ENCODE data around the gene PDE4B. TPM values are rescaled to one million over a fixed set of nuclear protein-coding genes. Genes with fewer than 3 reads are reported as not detected.

Gene PDE4B
- total RNA-seq, 2 experiments from 2014 or later, result 26.5 to 27.7 TPM

DNA sequence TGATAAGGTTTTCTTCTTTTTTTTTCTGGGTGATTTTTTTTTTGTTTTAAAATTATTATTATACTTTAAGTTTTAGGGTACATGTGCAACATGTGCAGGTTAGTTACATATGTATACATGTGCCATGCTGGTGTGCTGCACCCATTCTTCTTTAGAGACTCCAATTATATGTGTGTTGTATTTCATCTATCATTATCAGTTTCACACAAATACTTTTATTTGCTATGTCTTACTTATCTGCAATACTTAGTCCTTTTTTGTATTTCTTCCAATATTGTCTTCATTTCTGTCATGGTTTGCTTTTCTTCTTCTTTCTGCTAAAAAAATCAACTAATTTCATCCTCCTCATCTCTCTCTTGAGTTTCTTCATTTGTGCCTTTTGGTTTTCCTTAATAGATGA is 3.9 kb upstream of the PDE4B start:
- Mint-ChIP-seq H3K27me3 (peaks cover 48% of the 10 kb centered on the region), H3K4me1 (peaks cover under 1% of the 10 kb centered on the region), H3K9me3 (peaks cover 6% of the 10 kb centered on the region), H3K36me3 (ENCODE audit: low read depth) (no peaks in the 10 kb centered on the region), H3K27ac (no peak overlapping the region), H3K4me3 (no peak overlapping the region)
- ChIA-PET CTCF (no interaction called here), POLR2A (no interaction called here)
- DNase-seq, result no peak

DNA sequence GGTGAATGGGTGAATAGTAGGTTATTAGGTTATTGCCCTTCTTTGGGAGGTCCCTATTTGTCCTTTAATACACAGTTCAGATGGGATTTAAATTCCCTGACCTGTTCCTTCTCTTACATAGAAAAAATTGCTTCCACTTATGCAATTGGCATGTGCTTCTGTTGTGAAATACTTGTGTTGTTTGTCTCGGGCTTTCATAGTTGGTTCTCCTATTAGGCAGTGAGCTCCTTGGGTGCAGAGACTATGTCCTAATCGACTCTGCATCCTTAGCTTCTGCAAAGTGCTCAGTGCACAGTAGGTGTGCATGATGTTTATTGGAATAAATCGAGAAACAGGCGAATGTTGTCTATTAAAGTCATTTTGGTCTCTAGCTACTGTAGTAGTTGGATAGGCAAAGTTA is 1.3 kb upstream of the PDE4B start:
- Mint-ChIP-seq H3K4me1 (peaks cover 1% of the 10 kb centered on the region), H3K36me3 (ENCODE audit: low read depth) (no peaks in the 10 kb centered on the region), H3K4me3 (no peak overlapping the region), H3K27ac (no peak overlapping the region), H3K9me3 (peaks cover 6% of the 10 kb centered on the region), H3K27me3 (peaks cover 61% of the 10 kb centered on the region)
- DNase-seq, result no peak
- ChIA-PET CTCF (interaction anchor here (0.6 kb wide), 1 partner anchor 1797 kb away, joined by 4 read pairs; no protein-coding TSS in a partner anchor), POLR2A (no interaction called here)

DNA sequence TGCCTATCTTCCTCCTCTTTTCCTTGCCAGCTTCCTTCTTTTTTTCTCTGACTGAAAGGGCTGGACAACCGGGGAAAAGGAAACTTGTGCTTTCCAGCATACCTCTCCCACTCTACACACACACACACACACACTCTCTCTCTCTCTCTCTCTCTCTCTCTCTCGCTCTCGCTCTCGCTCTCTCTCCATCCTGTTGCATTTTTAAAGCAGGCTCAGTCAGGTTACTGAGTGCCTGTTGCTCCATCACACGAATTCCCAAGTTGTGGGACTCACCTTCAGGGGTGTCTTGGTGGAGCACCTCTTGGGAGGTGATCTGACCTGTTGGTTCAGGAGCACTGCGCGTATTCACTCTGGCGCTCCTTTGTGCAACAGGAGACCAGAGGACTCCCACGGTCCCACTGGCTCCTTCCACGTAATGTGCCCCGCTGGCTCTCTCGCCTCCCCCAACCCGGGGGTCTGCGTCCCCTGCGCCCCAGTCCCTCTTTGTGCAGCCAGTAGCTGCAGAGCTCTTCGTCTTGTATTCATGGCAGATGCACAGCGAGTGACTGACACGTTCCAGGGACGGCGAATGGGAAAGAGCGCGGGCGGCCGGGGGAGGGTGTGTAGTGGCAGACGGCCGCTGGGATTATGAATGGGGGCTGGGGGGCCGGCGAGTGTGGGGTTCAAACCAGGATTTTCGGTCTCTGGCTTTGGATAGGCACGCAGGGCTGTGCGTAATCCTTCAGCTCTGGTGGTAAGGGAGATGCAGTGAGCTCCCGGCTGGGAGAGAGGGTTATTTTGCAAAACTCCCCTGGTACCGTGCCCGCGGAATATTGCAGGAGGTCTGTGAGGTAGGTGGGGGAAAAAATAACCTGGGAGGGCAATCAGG is 660 bp upstream of the PDE4B start:
- no peak for DNase-seq

DNA sequence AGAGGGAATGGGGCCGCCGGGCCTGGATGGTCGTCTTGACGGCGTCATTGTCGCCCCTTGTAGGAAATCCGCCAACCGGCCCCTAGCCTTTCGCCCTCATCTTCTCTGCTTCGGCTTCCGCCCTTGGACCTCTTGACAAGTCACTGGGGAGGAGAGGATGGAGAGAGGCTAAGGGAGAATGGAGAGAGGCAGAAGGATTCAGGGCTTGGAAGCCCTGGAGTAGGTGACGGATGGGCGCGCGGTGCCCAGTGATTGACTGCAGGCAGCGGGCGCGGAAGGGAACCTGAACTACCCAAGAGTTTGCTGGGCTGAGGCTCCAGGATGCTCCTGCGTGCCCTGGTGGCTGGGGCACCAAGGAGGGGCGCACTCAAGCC is 651 bp downstream of the PDE4B start:
- H3K4me1 Mint-ChIP-seq, result peaks cover 1% of the 10 kb centered on the region

More for the DNA sequence above, 660 bp upstream of the PDE4B start:
- CTCF ChIA-PET, result interaction anchor here (0.6 kb wide), 1 partner anchor 1796 kb away, joined by 4 read pairs; no protein-coding TSS in a partner anchor
- POLR2A ChIA-PET, result no interaction called here
- H3K4me3 Mint-ChIP-seq, result no peak overlapping the region
- H3K4me1 Mint-ChIP-seq, result peaks cover 1% of the 10 kb centered on the region
- H3K9me3 Mint-ChIP-seq, result peaks cover 6% of the 10 kb centered on the region
- H3K27ac Mint-ChIP-seq, result no peak overlapping the region
- H3K27me3 Mint-ChIP-seq, result peaks cover 61% of the 10 kb centered on the region
- H3K36me3 Mint-ChIP-seq (ENCODE audit: low read depth), result no peaks in the 10 kb centered on the region

DNA sequence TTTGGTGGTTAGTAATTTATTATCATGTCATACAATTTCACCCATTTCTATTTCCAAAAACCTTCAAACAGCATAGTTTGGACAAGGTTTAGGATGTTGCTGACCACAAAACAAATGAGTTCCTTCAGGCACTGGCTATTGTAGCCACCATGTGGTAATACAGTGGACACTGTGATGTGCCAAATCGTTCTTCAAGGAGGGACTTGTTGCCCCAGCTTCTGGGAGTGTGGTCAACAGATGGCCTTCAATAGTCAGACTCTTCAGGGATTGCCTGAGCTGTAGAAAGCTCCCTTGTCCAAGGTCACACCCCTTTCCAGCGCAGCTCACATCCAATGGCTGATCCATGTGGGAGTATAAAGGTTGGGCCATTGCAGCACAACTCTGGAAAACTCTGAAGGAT is 2.6 kb downstream of the PDE4B start:
- no peaks in the 10 kb centered on the region for H3K36me3 Mint-ChIP-seq (ENCODE audit: low read depth)
- POLR2A ChIA-PET, result no interaction called here

More for the DNA sequence above, 651 bp downstream of the PDE4B start:
- Mint-ChIP-seq H3K36me3 (ENCODE audit: low read depth) (no peaks in the 10 kb centered on the region), H3K4me3 (no peak overlapping the region), H3K9me3 (peaks cover 6% of the 10 kb centered on the region), H3K27me3 (peaks cover 65% of the 10 kb centered on the region), H3K27ac (no peak overlapping the region)
- ChIA-PET POLR2A (no interaction called here), CTCF (no interaction called here)
- DNase-seq, result no peak

DNA sequence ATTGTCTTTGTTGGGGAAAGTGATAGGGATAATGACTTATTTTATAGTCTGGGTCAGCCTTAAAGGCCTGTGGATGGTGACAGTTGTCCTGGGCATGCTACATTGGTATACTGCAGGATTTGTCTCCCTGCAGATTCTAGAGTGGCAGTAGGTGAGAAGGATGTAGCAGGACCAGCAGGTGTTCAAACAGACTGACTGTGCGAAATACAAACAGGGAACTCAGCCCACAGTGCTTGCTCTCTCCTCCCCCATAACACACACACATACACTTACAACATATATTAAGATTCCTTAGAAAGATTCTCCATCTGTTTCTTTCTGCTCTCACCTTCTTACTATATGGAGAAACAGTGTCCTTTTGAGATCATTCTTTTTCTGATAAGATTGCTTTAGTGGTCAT is 6.9 kb downstream of the PDE4B start:
- Mint-ChIP-seq H3K27me3 (peaks cover 47% of the 10 kb centered on the region), H3K4me3 (no peak overlapping the region), H3K4me1 (no peaks in the 10 kb centered on the region), H3K36me3 (ENCODE audit: low read depth) (no peaks in the 10 kb centered on the region), H3K9me3 (no peaks in the 10 kb centered on the region), H3K27ac (no peak overlapping the region)
- ChIA-PET CTCF (no interaction called here), POLR2A (no interaction called here)
- DNase-seq, result no peak

More for the DNA sequence above, 2.6 kb downstream of the PDE4B start:
- CTCF ChIA-PET, result no interaction called here
- Mint-ChIP-seq H3K4me1 (peaks cover 1% of the 10 kb centered on the region), H3K27ac (no peak overlapping the region), H3K27me3 (peaks cover 63% of the 10 kb centered on the region), H3K4me3 (no peak overlapping the region), H3K9me3 (no peaks in the 10 kb centered on the region)
- DNase-seq, result no peak

DNA sequence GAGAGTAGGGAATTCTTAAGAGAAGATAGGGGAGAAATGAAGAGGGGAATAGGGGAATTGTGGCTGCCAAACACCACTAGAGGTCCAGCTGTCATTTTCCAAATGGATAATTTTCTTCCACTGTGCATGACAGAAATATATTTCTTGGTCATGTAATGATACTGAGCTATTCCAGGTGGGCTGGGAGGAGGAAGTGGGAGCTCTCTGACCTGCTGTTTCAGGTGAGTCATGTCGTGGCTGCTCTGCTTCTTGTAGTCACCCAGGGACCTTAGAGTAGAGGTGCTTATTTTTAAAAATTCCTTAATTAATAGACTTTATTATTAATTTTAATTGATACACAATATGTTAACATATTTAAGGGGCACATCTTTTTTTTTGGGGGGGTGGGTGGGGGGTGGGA is 11.9 kb downstream of the PDE4B start:
- H3K27ac Mint-ChIP-seq, result no peak overlapping the region
- H3K9me3 Mint-ChIP-seq, result no peaks in the 10 kb centered on the region
- no peaks in the 10 kb centered on the region for H3K4me1 Mint-ChIP-seq
- CTCF ChIA-PET, result no interaction called here
- no peak overlapping the region for H3K4me3 Mint-ChIP-seq
- no peaks in the 10 kb centered on the region for H3K36me3 Mint-ChIP-seq (ENCODE audit: low read depth)
- H3K27me3 Mint-ChIP-seq, result peaks cover 40% of the 10 kb centered on the region
- POLR2A ChIA-PET, result no interaction called here
- no peak for DNase-seq

DNA sequence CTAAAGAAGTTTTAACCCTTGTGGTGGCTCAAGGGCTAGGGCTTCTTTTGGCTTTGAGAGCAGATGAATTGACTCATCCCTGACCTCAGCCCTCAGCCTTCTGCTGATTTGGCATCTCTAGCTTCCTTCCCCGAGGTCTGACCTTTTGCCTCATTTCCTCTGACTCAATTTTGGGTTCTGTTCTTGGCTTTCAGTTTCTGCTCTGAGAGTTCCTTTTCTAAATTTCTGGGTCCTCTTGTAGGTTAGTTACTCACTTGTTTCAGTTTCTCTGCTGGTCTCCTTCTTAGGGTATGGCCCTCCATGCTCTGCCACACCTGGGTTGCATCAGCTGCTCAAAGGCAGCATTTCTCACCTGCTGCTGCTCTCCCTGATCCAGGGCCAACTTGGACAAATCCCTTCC is 19.4 kb downstream of the PDE4B start:
- ChIA-PET CTCF (interaction anchor here (0.6 to 1.5 kb wide), 8 partner anchors 17 to 149 kb away, joined by 3 to 5 read pairs (median 3); no protein-coding TSS in a partner anchor), POLR2A (interaction anchor here (0.7 kb wide), 2 partner anchors 19 to 418 kb away, joined by 4 read pairs; no protein-coding TSS in a partner anchor)

DNA sequence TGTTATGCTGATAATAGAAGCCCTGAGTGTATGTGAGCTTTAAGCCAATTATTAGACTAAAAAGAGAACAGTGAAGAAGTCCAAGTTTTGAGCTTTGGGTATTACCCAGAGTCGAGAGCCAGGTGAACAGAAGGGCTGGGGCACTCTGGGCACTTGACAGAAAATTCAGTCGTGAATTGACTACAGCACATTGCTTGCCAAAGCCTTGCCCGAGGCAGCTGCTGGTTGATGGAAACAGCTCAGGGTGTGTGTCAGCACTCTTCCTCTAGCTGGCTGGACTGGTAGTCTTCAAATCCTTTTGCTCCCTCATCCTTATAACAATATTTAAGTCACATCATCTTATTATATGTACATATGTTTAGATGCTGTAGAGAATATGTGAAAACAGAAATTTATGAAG is 21.3 kb downstream of the PDE4B start:
- Mint-ChIP-seq H3K36me3 (ENCODE audit: low read depth) (peaks cover 1% of the 10 kb centered on the region), H3K4me1 (peaks cover 19% of the 10 kb centered on the region), H3K27me3 (peaks cover 17% of the 10 kb centered on the region), H3K27ac (no peak overlapping the region), H3K9me3 (peaks cover 4% of the 10 kb centered on the region), H3K4me3 (no peak overlapping the region)
- ChIA-PET CTCF (interaction anchor here (0.6 kb wide), 2 partner anchors 428 to 617 kb away, joined by 3 to 4 read pairs; no protein-coding TSS in a partner anchor), POLR2A (interaction anchor here (0.6 kb wide), 1 partner anchor 606 kb away, joined by 3 read pairs; no protein-coding TSS in a partner anchor)
- DNase-seq, result no peak

More for the DNA sequence above, 19.4 kb downstream of the PDE4B start:
- Mint-ChIP-seq H3K4me1 (peaks cover 19% of the 10 kb centered on the region), H3K4me3 (no peak overlapping the region), H3K27ac (peak overlapping the region; percentile 85), H3K9me3 (peaks cover 4% of the 10 kb centered on the region), H3K36me3 (ENCODE audit: low read depth) (peaks cover 1% of the 10 kb centered on the region), H3K27me3 (peaks cover 21% of the 10 kb centered on the region)
- DNase-seq, result peak; percentile 74

DNA sequence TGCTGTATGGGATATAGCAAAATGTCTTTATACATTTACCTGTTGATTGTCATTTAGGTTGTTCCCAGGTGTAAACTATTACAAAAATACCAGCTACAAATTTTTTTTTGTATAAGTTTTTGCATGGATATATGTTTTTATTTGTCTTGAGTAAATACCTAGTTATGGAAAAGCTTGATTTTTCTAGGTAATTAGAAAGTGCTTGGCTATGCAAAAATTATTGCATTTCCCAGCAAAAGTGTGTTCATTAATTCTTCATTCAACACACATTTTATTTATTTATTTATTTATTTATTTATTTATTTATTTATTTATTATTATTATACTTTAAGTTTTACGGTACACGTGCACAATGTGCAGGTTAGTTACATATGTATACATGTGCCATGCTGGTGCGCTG is 22.1 kb downstream of the PDE4B start:
- Mint-ChIP-seq H3K9me3 (peaks cover 4% of the 10 kb centered on the region), H3K27ac (no peak overlapping the region)
- POLR2A ChIA-PET, result no interaction called here

DNA sequence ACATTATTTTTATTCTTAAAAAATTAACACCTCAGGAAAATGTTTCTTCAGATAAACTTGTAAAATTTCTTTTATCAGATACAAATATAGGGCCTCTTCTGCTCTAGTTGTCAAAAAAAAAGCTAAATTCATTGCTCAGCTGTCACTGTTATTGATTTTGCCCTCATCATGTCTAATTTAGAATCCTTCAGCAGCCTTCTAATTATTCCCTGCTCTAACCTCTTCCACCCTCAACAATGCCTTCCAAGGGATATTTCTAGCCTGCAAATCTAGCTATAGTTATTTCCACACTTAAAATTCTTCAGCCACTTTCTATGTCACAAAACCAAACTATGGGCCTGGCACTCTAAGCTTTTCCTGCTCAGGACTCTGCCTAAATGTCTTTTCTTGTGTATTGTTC is 25.2 kb downstream of the PDE4B start:
- no peak overlapping the region for H3K27ac Mint-ChIP-seq
- no peak for DNase-seq
- H3K4me3 Mint-ChIP-seq, result no peak overlapping the region
- peaks cover 2% of the 10 kb centered on the region for H3K4me1 Mint-ChIP-seq
- CTCF ChIA-PET, result no interaction called here
- POLR2A ChIA-PET, result no interaction called here
- peaks cover 1% of the 10 kb centered on the region for H3K36me3 Mint-ChIP-seq (ENCODE audit: low read depth)
- peaks cover 24% of the 10 kb centered on the region for H3K27me3 Mint-ChIP-seq
- H3K9me3 Mint-ChIP-seq, result peaks cover 2% of the 10 kb centered on the region

More for the DNA sequence above, 22.1 kb downstream of the PDE4B start:
- peaks cover 1% of the 10 kb centered on the region for H3K36me3 Mint-ChIP-seq (ENCODE audit: low read depth)
- CTCF ChIA-PET, result no interaction called here
- H3K4me3 Mint-ChIP-seq, result no peak overlapping the region
- peaks cover 19% of the 10 kb centered on the region for H3K4me1 Mint-ChIP-seq
- peaks cover 15% of the 10 kb centered on the region for H3K27me3 Mint-ChIP-seq
- DNase-seq, result no peak

DNA sequence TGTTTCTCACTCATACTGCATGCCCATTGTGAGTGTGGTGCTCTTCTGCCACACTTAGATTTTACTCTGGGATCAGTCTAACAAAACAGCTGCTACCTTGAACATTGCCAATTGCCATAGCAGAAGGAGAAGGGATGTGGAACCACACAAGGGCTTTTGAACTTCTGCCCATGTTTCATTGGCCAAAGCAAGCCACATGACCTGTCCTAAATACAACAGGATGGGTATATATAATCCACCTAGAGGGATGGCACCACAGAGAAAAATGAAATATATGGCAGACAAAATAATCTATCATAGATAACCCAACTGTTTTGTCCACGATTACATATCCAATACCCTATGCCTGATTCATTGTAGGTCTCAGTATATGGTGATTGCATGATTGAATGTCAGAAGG is 26.3 kb downstream of the PDE4B start:
- ChIA-PET POLR2A (no interaction called here), CTCF (no interaction called here)
- Mint-ChIP-seq H3K9me3 (no peaks in the 10 kb centered on the region), H3K4me3 (no peak overlapping the region), H3K36me3 (ENCODE audit: low read depth) (peaks cover 2% of the 10 kb centered on the region), H3K4me1 (no peaks in the 10 kb centered on the region), H3K27ac (no peak overlapping the region), H3K27me3 (peaks cover 31% of the 10 kb centered on the region)
- DNase-seq, result no peak

DNA sequence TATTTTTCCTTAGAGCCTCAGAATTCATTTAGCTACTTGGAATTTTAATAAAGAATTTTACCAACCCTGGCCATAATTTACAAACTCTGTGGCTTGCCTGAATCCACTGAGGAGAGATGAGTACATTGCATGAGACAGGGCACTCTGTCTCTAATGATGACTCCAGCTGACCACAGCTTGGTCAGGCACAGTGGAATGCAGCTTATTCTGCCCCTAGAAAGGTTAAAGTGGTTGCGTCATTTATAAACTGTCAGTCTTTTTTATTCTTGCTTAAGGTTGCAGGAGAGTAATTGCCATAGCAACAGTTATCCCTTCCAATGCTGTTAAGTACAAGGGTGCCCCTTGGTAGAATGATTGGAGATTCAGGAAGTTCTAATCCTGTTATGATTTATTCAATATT is 28.3 kb downstream of the PDE4B start:
- H3K4me1 Mint-ChIP-seq, result no peaks in the 10 kb centered on the region
- no peaks in the 10 kb centered on the region for H3K9me3 Mint-ChIP-seq
- DNase-seq, result no peak
- CTCF ChIA-PET, result interaction anchor here (0.6 kb wide), 1 partner anchor 1622 kb away, joined by 4 read pairs; no protein-coding TSS in a partner anchor
- H3K27ac Mint-ChIP-seq, result no peak overlapping the region
- POLR2A ChIA-PET, result no interaction called here
- no peak overlapping the region for H3K4me3 Mint-ChIP-seq
- peaks cover 2% of the 10 kb centered on the region for H3K36me3 Mint-ChIP-seq (ENCODE audit: low read depth)
- peaks cover 36% of the 10 kb centered on the region for H3K27me3 Mint-ChIP-seq
